RWPE2 (cell line): ENCODE measurements around the gene TMEM87B.
"Not testable (repeated sequence)": the region's sequence is repeated elsewhere in the genome, so short reads cannot be mapped to it uniquely, and the experiment has no call there.

Experiments
- ATAC-seq: fragments of 200-7000 bp; cut with Tn5 transposase; 3 replicates; pipeline ENCODE4 v1.9.1; 2021; ENCODE audit warnings: low read depth
- DNase-seq: peaks from one replicate; pipeline ENCODE4 v3.0.0-alpha.2; 2020; ENCODE audit warnings: low spot score
- H3K27ac ChIP-seq: fragments of 450-650 bp; 2 replicates; pipeline ENCODE4 v1.5.1; 2017; ENCODE audit warnings: mild to moderate bottlenecking; ENCODE audit not compliant: poor library complexity, severe bottlenecking
- H3K27me3 ChIP-seq: fragments of 250-450 bp; sonication (Bioruptor Pico); 2 replicates; pipeline ENCODE4 v1.5.1; 2021; ENCODE audit warnings: mild to moderate bottlenecking, moderate library complexity; ENCODE audit not compliant: insufficient read depth, poor library complexity, severe bottlenecking
- H3K36me3 ChIP-seq: fragments of 250-450 bp; sonication (Bioruptor Pico); 2 replicates; pipeline ENCODE4 v1.5.1; 2020; ENCODE audit warnings: low read depth, mild to moderate bottlenecking, moderate library complexity
- H3K4me1 ChIP-seq: fragments of 250-450 bp; sonication (Bioruptor Pico); 2 replicates; pipeline ENCODE4 v1.5.1; 2021; ENCODE audit warnings: mild to moderate bottlenecking, moderate library complexity; ENCODE audit not compliant: insufficient read depth, poor library complexity, severe bottlenecking
- H3K4me3 ChIP-seq: fragments of 250-450 bp; sonication (Bioruptor Pico); 2 replicates; pipeline ENCODE4 v1.5.1; 2021; ENCODE audit warnings: mild to moderate bottlenecking, moderate library complexity; ENCODE audit not compliant: severe bottlenecking
- H3K9me3 ChIP-seq: fragments of 250-450 bp; sonication (Bioruptor Pico); 2 replicates; pipeline ENCODE4 v1.5.1; 2021; ENCODE audit warnings: mild to moderate bottlenecking, moderate library complexity; ENCODE audit not compliant: severe bottlenecking
- CTCF ChIP-seq: fragments of 450-650 bp; IDR thresholded peaks from one replicate; pipeline ENCODE4 v1.5.1; 2017; ENCODE audit warnings: mild to moderate bottlenecking, moderate library complexity; ENCODE audit not compliant: poor library complexity, severe bottlenecking

TMEM87B gene

GRCh38 chr2:112065486-112065885, 10.4 kb downstream of the TMEM87B start:
- Histone ChIP-seq H3K27me3 (no peaks in the 10 kb centered on the region), H3K4me3 (no peak overlapping the region), H3K4me1 (peaks cover 11% of the 10 kb centered on the region), H3K9me3 (no peaks in the 10 kb centered on the region), H3K27ac (peak overlapping the region; percentile 13), H3K36me3 (peaks cover 94% of the 10 kb centered on the region)
- no peak for ATAC-seq
- no peak for TF ChIP-seq CTCF
- no peak for DNase-seq

GRCh38 chr2:112065966-112066365, 10.9 kb downstream of the TMEM87B start:
- ATAC-seq (peak; percentile 84), DNase-seq (no peak)
- Histone ChIP-seq H3K4me3 (no peak overlapping the region), H3K36me3 (peaks cover 92% of the 10 kb centered on the region), H3K27me3 (no peaks in the 10 kb centered on the region), H3K27ac (peak overlapping the region; percentile 13), H3K4me1 (peaks cover 11% of the 10 kb centered on the region), H3K9me3 (no peaks in the 10 kb centered on the region)
- no peak for TF ChIP-seq CTCF

GRCh38 chr2:112069794-112070193, 14.7 kb downstream of the TMEM87B start:
- H3K27me3 ChIP-seq, H3K27ac ChIP-seq, H3K4me3 ChIP-seq, ATAC-seq, H3K9me3 ChIP-seq, DNase-seq: not testable (repeated sequence)
- Histone ChIP-seq H3K4me1 (peaks cover 26% of the 10 kb centered on the region), H3K36me3 (peaks cover 79% of the 10 kb centered on the region)

GRCh38 chr2:112073875-112074274, 18.8 kb downstream of the TMEM87B start:
- no peaks in the 10 kb centered on the region for H3K27me3 ChIP-seq
- H3K4me3 ChIP-seq, result no peak overlapping the region
- H3K36me3 ChIP-seq, result peaks cover 68% of the 10 kb centered on the region
- no peak for TF ChIP-seq CTCF
- H3K9me3 ChIP-seq, result no peaks in the 10 kb centered on the region
- DNase-seq (no peak), ATAC-seq (no peak)
- peak overlapping the region; percentile 40 for H3K27ac ChIP-seq
- peaks cover 27% of the 10 kb centered on the region for H3K4me1 ChIP-seq

- no peak for DNase-seq
- H3K36me3 ChIP-seq, result peaks cover 70% of the 10 kb centered on the region
These were observed 19.4 kb downstream of the TMEM87B start for GRCh38 chr2:112074506-112074905.

More at GRCh38 chr2:112074506-112074905, 19.4 kb downstream of the TMEM87B start:
- Histone ChIP-seq H3K4me3 (no peak overlapping the region), H3K27ac (peak overlapping the region; percentile 40), H3K9me3 (no peaks in the 10 kb centered on the region), H3K27me3 (no peaks in the 10 kb centered on the region), H3K4me1 (peaks cover 27% of the 10 kb centered on the region)
- no peak for TF ChIP-seq CTCF
- ATAC-seq, result no peak
